Stimulated activated CD4-positive, alpha-beta T cell treated with anti-CD3 and anti-CD28 coated beads, Interleukin-15, amount 100 ng/mL, for 1 hour (primary cell): ENCODE results near the gene KLK11.
"Not testable (repeated sequence)": the region's sequence is repeated elsewhere in the genome, so short reads cannot be mapped to it uniquely, and the experiment has no call there.

Source experiments
- DNase-seq, 2 donors: peaks; one replicate each; pipeline ENCODE4 v3.0.0-alpha.2; 2020; ENCODE audit warnings: low read depth in 1 of 2, low spot score in 1 of 2

Gene KLK11

GRCh38 chr19:51006406-51006805 lies 20.0 kb downstream of the KLK11 start:
- DNase-seq, result no peak

- DNase-seq, result no peak
Measured at GRCh38 chr19:51005248-51005647, 21.2 kb downstream of the KLK11 start.

- DNase-seq, result no peak
Measured at GRCh38 chr19:51003316-51003715, 23.1 kb downstream of the KLK11 start.

- DNase-seq, result no peak
Measured at GRCh38 chr19:51002542-51003311, 23.7 kb downstream of the KLK11 start.

GRCh38 chr19:51002089-51002532 lies 24.3 kb downstream of the KLK11 start:
- DNase-seq, result no peak

- no peak for DNase-seq
Measured at GRCh38 chr19:51001515-51001914, 24.9 kb downstream of the KLK11 start, which contains the start of gene KLK8. TSS of gene KLK8 (minus strand) at chr19:51001604. CDS start at chr19:51001167, 437 bp downstream.

GRCh38 chr19:51000981-51001380 lies 25.4 kb downstream of the KLK11 start:
- no peak for DNase-seq

GRCh38 chr19:51000426-51000825 lies 26.0 kb downstream of the KLK11 start:
- no peak for DNase-seq

- DNase-seq, result no peak
Measured at GRCh38 chr19:50998686-50999085, 27.7 kb downstream of the KLK11 start.

GRCh38 chr19:50998061-50998460 lies 28.4 kb downstream of the KLK11 start:
- DNase-seq, result no peak

GRCh38 chr19:50994129-50994528 lies 32.3 kb downstream of the KLK11 start:
- DNase-seq, result no peak

GRCh38 chr19:50992666-50993035 lies 33.8 kb downstream of the KLK11 start:
- DNase-seq, result no peak

GRCh38 chr19:50984416-50984815 lies 42.0 kb downstream of the KLK11 start:
- DNase-seq, result not testable (repeated sequence)

- DNase-seq, result no peak
Measured at GRCh38 chr19:50983625-50984292, 42.7 kb downstream of the KLK11 start, which contains the start of gene KLK7. TSS of gene KLK7 (minus strand) at chr19:50983917. CDS start at chr19:50982399, 1,518 bp downstream.

- DNase-seq, result no peak
Measured at GRCh38 chr19:50982186-50982585, 44.2 kb downstream of the KLK11 start.

- DNase-seq, result no peak
Measured at GRCh38 chr19:50981587-50982146, 44.7 kb downstream of the KLK11 start.

- no peak for DNase-seq
Measured at GRCh38 chr19:50980208-50980607, 46.2 kb downstream of the KLK11 start.

GRCh38 chr19:50979758-50980157 lies 46.7 kb downstream of the KLK11 start:
- DNase-seq, result no peak

- no peak for DNase-seq
Measured at GRCh38 chr19:50978772-50979390, 47.5 kb downstream of the KLK11 start.

GRCh38 chr19:50977626-50978025 lies 48.8 kb downstream of the KLK11 start:
- no peak for DNase-seq

- DNase-seq, result no peak
Measured at GRCh38 chr19:50975766-50976165, 50.6 kb downstream of the KLK11 start.
